TTC549 (cell line): ENCODE results near the gene SHISA9.

ENCODE experiments used
- FAIRE-seq: peaks from 2 replicates; lab custom pipeline; 2012; peaks lifted over from hg19 to GRCh38; lab: Jason Lieb, UNC

The SHISA9 gene

GRCh38 chr16:13186813-13187212, 285.4 kb downstream of the SHISA9 start:
- FAIRE-seq = no peak

GRCh38 chr16:13189250-13189649, 287.9 kb downstream of the SHISA9 start:
- no peak for FAIRE-seq

- no peak for FAIRE-seq
Observed at GRCh38 chr16:13193721-13194120, 292.3 kb downstream of the SHISA9 start.

- FAIRE-seq = no peak
Observed at GRCh38 chr16:13194766-13195165, 293.4 kb downstream of the SHISA9 start.

- FAIRE-seq = no peak
Observed at GRCh38 chr16:13203725-13204124, 302.3 kb downstream of the SHISA9 start.

- no peak for FAIRE-seq
Observed at GRCh38 chr16:13205352-13205751, 304.0 kb downstream of the SHISA9 start.

- no peak for FAIRE-seq
Observed at GRCh38 chr16:13206606-13207005, 305.2 kb downstream of the SHISA9 start.

- no peak for FAIRE-seq
Observed at GRCh38 chr16:13207151-13207550, 305.8 kb downstream of the SHISA9 start.

- no peak for FAIRE-seq
Observed at GRCh38 chr16:13223666-13224065, 322.3 kb downstream of the SHISA9 start.

GRCh38 chr16:13229039-13229438, 327.6 kb downstream of the SHISA9 start:
- FAIRE-seq = no peak

- FAIRE-seq = no peak
Observed at GRCh38 chr16:13231365-13231764, 330.0 kb downstream of the SHISA9 start.

- no peak for FAIRE-seq
Observed at GRCh38 chr16:13234999-13235398, 333.6 kb downstream of the SHISA9 start.

GRCh38 chr16:13236308-13236707, 334.9 kb downstream of the SHISA9 start:
- FAIRE-seq = no peak

GRCh38 chr16:13238182-13238581, 336.8 kb downstream of the SHISA9 start:
- no peak for FAIRE-seq

GRCh38 chr16:13242201-13242600, 340.8 kb downstream of the SHISA9 start:
- FAIRE-seq = no peak

GRCh38 chr16:13244770-13245169, 343.4 kb downstream of the SHISA9 start:
- no peak for FAIRE-seq

GRCh38 chr16:13245713-13246377, 344.4 kb downstream of the SHISA9 start:
- no peak for FAIRE-seq

- no peak for FAIRE-seq
Observed at GRCh38 chr16:13254998-13255614, 353.7 kb downstream of the SHISA9 start.

- no peak for FAIRE-seq
Observed at GRCh38 chr16:13262270-13263090, 361.1 kb downstream of the SHISA9 start.

- FAIRE-seq = no peak
Observed at GRCh38 chr16:13264749-13265552, 363.6 kb downstream of the SHISA9 start.

GRCh38 chr16:13269359-13269758, 368.0 kb downstream of the SHISA9 start:
- FAIRE-seq = no peak

- no peak for FAIRE-seq
Observed at GRCh38 chr16:13269905-13270528, 368.6 kb downstream of the SHISA9 start.
